HepG2 (cell line): ENCODE measurements around the gene PLCB1. TPM values are rescaled to one million over a fixed set of nuclear protein-coding genes. Genes with fewer than 3 reads are reported as not detected.
A peak's percentile ranks its signal among the peaks of the same experiment; 100 is the strongest.

ENCODE experiments used
- HNRNPK ChIP-seq: fragments of 200-400 bp; formaldehyde crosslinking; IDR thresholded peaks from 2 replicates; pipeline ENCODE4 v1.6.1; 2018; ENCODE audit warnings: low read length, low read depth, moderate library complexity, mild to moderate bottlenecking; ENCODE audit not compliant: poor library complexity, severe bottlenecking
- HNRNPLL ChIP-seq: fragments of 200-400 bp; formaldehyde crosslinking; IDR thresholded peaks from 2 replicates; pipeline ENCODE4 v1.6.1; 2017; ENCODE audit warnings: mild to moderate bottlenecking, low read depth, low read length; ENCODE audit not compliant: poor library complexity, severe bottlenecking
- MATR3 ChIP-seq: sonication (generic); formaldehyde crosslinking; IDR thresholded peaks from 2 replicates; pipeline ENCODE4 v1.4.0; 2020; ENCODE audit warnings: missing genetic modification reagents
- MLXIP ChIP-seq: sonication (generic); formaldehyde crosslinking; IDR thresholded peaks from 2 replicates; pipeline ENCODE4 v1.9.0; 2021; ENCODE audit warnings: missing genetic modification reagents, borderline replicate concordance
- NCOA2 ChIP-seq: sonication (generic); formaldehyde crosslinking; IDR thresholded peaks from 2 replicates; pipeline ENCODE4 v1.8.0; 2022; ENCODE audit warnings: inconsistent platforms
- NFIC ChIP-seq: IDR thresholded peaks from 2 replicates; pipeline ENCODE4 v1.6.1; 2012; ENCODE audit warnings: mild to moderate bottlenecking, low read length, inconsistent platforms
- SIN3A ChIP-seq: IDR thresholded peaks from 2 replicates; pipeline ENCODE4 v1.6.1; 2011; ENCODE audit warnings: low read depth, mild to moderate bottlenecking, control low read depth, low read length, borderline replicate concordance
- SPEN ChIP-seq: sonication (generic); formaldehyde crosslinking; IDR thresholded peaks from 2 replicates; pipeline ENCODE4 v1.5.1; 2020; ENCODE audit warnings: low read depth, mild to moderate bottlenecking, missing genetic modification reagents
- STAT6 ChIP-seq: sonication (generic); formaldehyde crosslinking; IDR thresholded peaks from 2 replicates; pipeline ENCODE4 v1.4.0; 2020; ENCODE audit warnings: missing genetic modification reagents, mild to moderate bottlenecking, borderline replicate concordance
- TFDP2 ChIP-seq: sonication (generic); formaldehyde crosslinking; IDR thresholded peaks from 2 replicates; pipeline ENCODE4 v1.4.0; 2020; ENCODE audit warnings: missing genetic modification reagents
- ZNF235 ChIP-seq: sonication (generic); formaldehyde crosslinking; IDR thresholded peaks from 2 replicates; pipeline ENCODE4 v1.8.1; 2023; ENCODE audit warnings: mild to moderate bottlenecking, missing genetic modification reagents, borderline replicate concordance
- ZSCAN12 ChIP-seq: sonication (generic); formaldehyde crosslinking; IDR thresholded peaks from 2 replicates; pipeline ENCODE4 v1.9.0; 2021; ENCODE audit warnings: mild to moderate bottlenecking, missing genetic modification reagents
- polyA plus RNA-seq, 8 experiments: library from polyadenylated mRNA; depleted of rRNA in 3 of 8; stranded (reverse) in 7 of 8; unstranded in 1 of 8; fragments of >200 nt; fragmentation: Illumina TruSeq in 4 of 8; extraction: Trizol in 4 of 8; gene quantifications; 2 replicates each; pipeline versions ENCODE4 v1.2.1 to v1.2.3, GENCODE V29; 2011 to 2016; ENCODE audit warnings: low read depth in 4 of 8, missing spikeins in 1 of 8, mixed read lengths in 1 of 8; ENCODE audit not compliant: insufficient read depth in 1 of 8
- total RNA-seq, 5 experiments: library from RNA; depleted of rRNA; stranded (reverse); fragments of >200 nt; fragmentation: Illumina TruSeq; extraction: Trizol; gene quantifications; 2 replicates each; pipeline ENCODE4 v1.2.3, GENCODE V29; 2016; ENCODE audit warnings: low read depth in 1 of 5
- TF ChIP-seq, protein P1 (sequence below): sonication (generic); formaldehyde crosslinking; IDR thresholded peaks from 2 replicates; pipeline ENCODE4 v1.4.0; 2020; ENCODE audit warnings: missing genetic modification reagents
- TF ChIP-seq, protein P2 (sequence below): sonication (generic); formaldehyde crosslinking; IDR thresholded peaks from 2 replicates; pipeline ENCODE4 v1.4.0; 2020; ENCODE audit warnings: mild to moderate bottlenecking, low read depth, missing genetic modification reagents

PLCB1 gene
- total and polyA plus RNA-seq, 2 of the 13 experiments (the other 11 are each of a cell fraction or from before 2014, with no cell fraction given), result 42.4 to 55.9 TPM

- TF ChIP-seq, protein P1, sequence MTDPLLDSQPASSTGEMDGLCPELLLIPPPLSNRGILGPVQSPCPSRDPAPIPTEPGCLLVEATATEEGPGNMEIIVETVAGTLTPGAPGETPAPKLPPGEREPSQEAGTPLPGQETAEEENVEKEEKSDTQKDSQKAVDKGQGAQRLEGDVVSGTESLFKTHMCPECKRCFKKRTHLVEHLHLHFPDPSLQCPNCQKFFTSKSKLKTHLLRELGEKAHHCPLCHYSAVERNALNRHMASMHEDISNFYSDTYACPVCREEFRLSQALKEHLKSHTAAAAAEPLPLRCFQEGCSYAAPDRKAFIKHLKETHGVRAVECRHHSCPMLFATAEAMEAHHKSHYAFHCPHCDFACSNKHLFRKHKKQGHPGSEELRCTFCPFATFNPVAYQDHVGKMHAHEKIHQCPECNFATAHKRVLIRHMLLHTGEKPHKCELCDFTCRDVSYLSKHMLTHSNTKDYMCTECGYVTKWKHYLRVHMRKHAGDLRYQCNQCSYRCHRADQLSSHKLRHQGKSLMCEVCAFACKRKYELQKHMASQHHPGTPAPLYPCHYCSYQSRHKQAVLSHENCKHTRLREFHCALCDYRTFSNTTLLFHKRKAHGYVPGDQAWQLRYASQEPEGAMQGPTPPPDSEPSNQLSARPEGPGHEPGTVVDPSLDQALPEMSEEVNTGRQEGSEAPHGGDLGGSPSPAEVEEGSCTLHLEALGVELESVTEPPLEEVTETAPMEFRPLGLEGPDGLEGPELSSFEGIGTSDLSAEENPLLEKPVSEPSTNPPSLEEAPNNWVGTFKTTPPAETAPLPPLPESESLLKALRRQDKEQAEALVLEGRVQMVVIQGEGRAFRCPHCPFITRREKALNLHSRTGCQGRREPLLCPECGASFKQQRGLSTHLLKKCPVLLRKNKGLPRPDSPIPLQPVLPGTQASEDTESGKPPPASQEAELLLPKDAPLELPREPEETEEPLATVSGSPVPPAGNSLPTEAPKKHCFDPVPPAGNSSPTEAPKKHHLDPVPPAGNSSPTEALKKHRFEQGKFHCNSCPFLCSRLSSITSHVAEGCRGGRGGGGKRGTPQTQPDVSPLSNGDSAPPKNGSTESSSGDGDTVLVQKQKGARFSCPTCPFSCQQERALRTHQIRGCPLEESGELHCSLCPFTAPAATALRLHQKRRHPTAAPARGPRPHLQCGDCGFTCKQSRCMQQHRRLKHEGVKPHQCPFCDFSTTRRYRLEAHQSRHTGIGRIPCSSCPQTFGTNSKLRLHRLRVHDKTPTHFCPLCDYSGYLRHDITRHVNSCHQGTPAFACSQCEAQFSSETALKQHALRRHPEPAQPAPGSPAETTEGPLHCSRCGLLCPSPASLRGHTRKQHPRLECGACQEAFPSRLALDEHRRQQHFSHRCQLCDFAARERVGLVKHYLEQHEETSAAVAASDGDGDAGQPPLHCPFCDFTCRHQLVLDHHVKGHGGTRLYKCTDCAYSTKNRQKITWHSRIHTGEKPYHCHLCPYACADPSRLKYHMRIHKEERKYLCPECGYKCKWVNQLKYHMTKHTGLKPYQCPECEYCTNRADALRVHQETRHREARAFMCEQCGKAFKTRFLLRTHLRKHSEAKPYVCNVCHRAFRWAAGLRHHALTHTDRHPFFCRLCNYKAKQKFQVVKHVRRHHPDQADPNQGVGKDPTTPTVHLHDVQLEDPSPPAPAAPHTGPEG, result no peak; the same call in 1 of the 2 replicates
- TF ChIP-seq NCOA2 (CRISPR knock-in tag), result peak; percentile 99
- TF ChIP-seq HNRNPLL, result no peak
- peak; percentile 97 for TF ChIP-seq STAT6 (CRISPR knock-in tag)
- peak; percentile 44; the same call in 1 of the 2 replicates for TF ChIP-seq SPEN (CRISPR knock-in tag)
- TF ChIP-seq ZNF235, result no peak
- TF ChIP-seq TFDP2 (CRISPR knock-in tag), result peak; percentile 35; the same call in 1 of the 2 replicates
- no peak for TF ChIP-seq MLXIP
- TF ChIP-seq MATR3 (CRISPR knock-in tag), result no peak
- peak; percentile 35; the same call in 1 of the 2 replicates for TF ChIP-seq ZSCAN12 (CRISPR knock-in tag)
- no peak for TF ChIP-seq SIN3A
- TF ChIP-seq, protein P2, sequence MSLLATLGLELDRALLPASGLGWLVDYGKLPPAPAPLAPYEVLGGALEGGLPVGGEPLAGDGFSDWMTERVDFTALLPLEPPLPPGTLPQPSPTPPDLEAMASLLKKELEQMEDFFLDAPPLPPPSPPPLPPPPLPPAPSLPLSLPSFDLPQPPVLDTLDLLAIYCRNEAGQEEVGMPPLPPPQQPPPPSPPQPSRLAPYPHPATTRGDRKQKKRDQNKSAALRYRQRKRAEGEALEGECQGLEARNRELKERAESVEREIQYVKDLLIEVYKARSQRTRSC (CRISPR knock-in tag), result no peak
- peak; percentile 100 for TF ChIP-seq NFIC
- no peak for TF ChIP-seq HNRNPK
Observed at GRCh38 chr20:8250539-8251200, 118.6 kb downstream of the PLCB1 start (continued).
